HG03571 (cell line): ENCODE results near the gene KIAA1614.

ENCODE experiments used
- ATAC-seq: cut with Tn5 transposase; IDR thresholded peaks from one replicate; pipeline ENCODE4 v1.9.1; 2021; ENCODE audit not compliant: unreplicated experiment

KIAA1614 gene

GRCh38 chr1:180912801-180913565 is at the start of gene KIAA1614:
KIAA1614 (plus strand) TSS chr1:180912897; CDS start chr1:180913244, 347 bp downstream.
- ATAC-seq: no peak

GRCh38 chr1:180863158-180863775 is 49.4 kb upstream of the KIAA1614 start:
- ATAC-seq: no peak

GRCh38 chr1:180881806-180882509 is 30.7 kb upstream of the KIAA1614 start:
- no peak for ATAC-seq

- ATAC-seq: no peak
Observed at GRCh38 chr1:180884588-180885300, 28.0 kb upstream of the KIAA1614 start.

GRCh38 chr1:180886338-180886737 is 26.4 kb upstream of the KIAA1614 start:
- no peak for ATAC-seq

GRCh38 chr1:180887841-180888240 is 24.9 kb upstream of the KIAA1614 start:
- no peak for ATAC-seq

- peak; percentile 92 for ATAC-seq
Observed at GRCh38 chr1:180888870-180889269, 23.8 kb upstream of the KIAA1614 start.

GRCh38 chr1:180889325-180889724 is 23.4 kb upstream of the KIAA1614 start:
- no peak for ATAC-seq

- no peak for ATAC-seq
Observed at GRCh38 chr1:180892272-180892671, 20.4 kb upstream of the KIAA1614 start.

GRCh38 chr1:180892675-180893074 is 20.0 kb upstream of the KIAA1614 start:
- no peak for ATAC-seq

GRCh38 chr1:180893614-180894013 is 19.1 kb upstream of the KIAA1614 start:
- ATAC-seq: no peak

- ATAC-seq: no peak
Observed at GRCh38 chr1:180896161-180896560, 16.5 kb upstream of the KIAA1614 start.

- ATAC-seq: no peak
Observed at GRCh38 chr1:180898441-180899219, 14.1 kb upstream of the KIAA1614 start.

GRCh38 chr1:180899262-180899661 is 13.4 kb upstream of the KIAA1614 start:
- no peak for ATAC-seq

- ATAC-seq: no peak
Observed at GRCh38 chr1:180901076-180901990, 11.4 kb upstream of the KIAA1614 start.

- ATAC-seq: no peak
Observed at GRCh38 chr1:180902541-180902940, 10.2 kb upstream of the KIAA1614 start.

- ATAC-seq: no peak
Observed at GRCh38 chr1:180905927-180906326, 6.8 kb upstream of the KIAA1614 start.

- ATAC-seq: no peak
Observed at GRCh38 chr1:180906511-180906910, 6.2 kb upstream of the KIAA1614 start.

- no peak for ATAC-seq
Observed at GRCh38 chr1:180907313-180908055, 5.2 kb upstream of the KIAA1614 start.
